SK-N-SH treated with all-trans-retinoic acid at 6 μM for 48 hours (cell line): Measurements from ENCODE around the gene DCX.

Source experiments
- ATAC-seq: fragments of 200-7000 bp; cut with Tn5 transposase; 3 replicates; pipeline ENCODE4 v1.9.1; 2020; ENCODE audit warnings: mild to moderate bottlenecking, moderate library complexity
- ARNTL ChIP-seq: fragments of 450-650 bp; formaldehyde crosslinking; IDR thresholded peaks from 2 replicates; pipeline ENCODE4 v1.5.0; 2020; ENCODE audit warnings: low read depth, mild to moderate bottlenecking, moderate library complexity, borderline replicate concordance
- BACH2 ChIP-seq: fragments of 250-450 bp; sonication (Bioruptor Pico); IDR thresholded peaks from 2 replicates; pipeline ENCODE4 v1.9.0; 2021; ENCODE audit warnings: mild to moderate bottlenecking, borderline replicate concordance
- CREB5 ChIP-seq: fragments of 250-450 bp; sonication (Bioruptor Pico); IDR thresholded peaks from 2 replicates; pipeline ENCODE4 v1.5.1; 2020; ENCODE audit warnings: low read depth, mild to moderate bottlenecking, moderate library complexity
- CSDC2 ChIP-seq: fragments of 250-450 bp; sonication (Bioruptor Pico); IDR thresholded peaks from 2 replicates; pipeline ENCODE4 v1.5.0; 2020; ENCODE audit warnings: mild to moderate bottlenecking, moderate library complexity
- CSRNP3 ChIP-seq: fragments of 250-450 bp; sonication (Bioruptor Pico); IDR thresholded peaks from 2 replicates; pipeline ENCODE4 v1.5.1; 2021; ENCODE audit warnings: mild to moderate bottlenecking, moderate library complexity
- ESRRG ChIP-seq: fragments of 250-450 bp; sonication (Bioruptor Pico); IDR thresholded peaks from 2 replicates; pipeline ENCODE4 v1.6.1; 2021; ENCODE audit warnings: mild to moderate bottlenecking
- GLIS3 ChIP-seq: fragments of 250-450 bp; sonication (Bioruptor Pico); IDR thresholded peaks from 2 replicates; pipeline ENCODE4 v1.5.0; 2020; ENCODE audit warnings: mild to moderate bottlenecking, moderate library complexity
- ISL1 ChIP-seq: fragments of 250-450 bp; sonication (Bioruptor Pico); IDR thresholded peaks from 2 replicates; pipeline ENCODE4 v2.1.2; 2022; ENCODE audit warnings: mild to moderate bottlenecking, moderate library complexity
- OSR1 ChIP-seq: fragments of 250-450 bp; sonication (Bioruptor Pico); IDR thresholded peaks from 2 replicates; pipeline ENCODE4 v1.8.0; 2022; ENCODE audit warnings: moderate library complexity, mild to moderate bottlenecking, inconsistent platforms
- PATZ1 ChIP-seq: fragments of 250-450 bp; sonication (Bioruptor Pico); IDR thresholded peaks from 2 replicates; pipeline ENCODE4 v1.8.0; 2020; ENCODE audit warnings: mild to moderate bottlenecking, moderate library complexity, borderline replicate concordance
- POU6F1 ChIP-seq: fragments of 250-450 bp; sonication (Bioruptor Pico); IDR thresholded peaks from 2 replicates; pipeline ENCODE4 v1.8.0; 2021; ENCODE audit warnings: low read depth, mild to moderate bottlenecking, moderate library complexity, borderline replicate concordance
- PPARA ChIP-seq: fragments of 250-450 bp; sonication (Bioruptor Pico); IDR thresholded peaks from 2 replicates; pipeline ENCODE4 v1.5.0; 2020; ENCODE audit warnings: mild to moderate bottlenecking, borderline replicate concordance
- TCF4 ChIP-seq: fragments of 250-450 bp; sonication (Bioruptor Pico); IDR thresholded peaks from 2 replicates; pipeline ENCODE4 v1.8.0; 2021; ENCODE audit warnings: mild to moderate bottlenecking, moderate library complexity, borderline replicate concordance
- TOX ChIP-seq: fragments of 250-450 bp; sonication (Bioruptor Pico); IDR thresholded peaks from 2 replicates; pipeline ENCODE4 v1.8.0; 2021; ENCODE audit warnings: mild to moderate bottlenecking, moderate library complexity, borderline replicate concordance
- TSHZ2 ChIP-seq: fragments of 250-450 bp; sonication (Bioruptor Pico); IDR thresholded peaks from 2 replicates; pipeline ENCODE4 v1.5.0; 2020; ENCODE audit warnings: mild to moderate bottlenecking, moderate library complexity
- ZC3H10 ChIP-seq: fragments of 250-450 bp; sonication (Bioruptor Pico); IDR thresholded peaks from 2 replicates; pipeline ENCODE4 v1.5.1; 2021; ENCODE audit warnings: mild to moderate bottlenecking, moderate library complexity
- ZFP3 ChIP-seq: fragments of 250-450 bp; sonication (Bioruptor Pico); IDR thresholded peaks from 2 replicates; pipeline ENCODE4 v1.5.0; 2020; ENCODE audit warnings: mild to moderate bottlenecking, moderate library complexity
- ZFP30 ChIP-seq: fragments of 450-650 bp; formaldehyde crosslinking; IDR thresholded peaks from 2 replicates; pipeline ENCODE4 v1.5.0; 2022; ENCODE audit warnings: mild to moderate bottlenecking, moderate library complexity
- ZNF565 ChIP-seq: fragments of 450-650 bp; formaldehyde crosslinking; conservative IDR thresholded peaks from 2 replicates; pipeline ENCODE4 v1.5.0; 2020; ENCODE audit warnings: low read depth, mild to moderate bottlenecking, moderate library complexity
- ZNF70 ChIP-seq: fragments of 450-650 bp; formaldehyde crosslinking; IDR thresholded peaks from 2 replicates; pipeline ENCODE4 v1.5.0; 2020; ENCODE audit warnings: mild to moderate bottlenecking, moderate library complexity
- ZNF8 ChIP-seq: fragments of 450-650 bp; formaldehyde crosslinking; IDR thresholded peaks from 2 replicates; pipeline ENCODE4 v1.5.0; 2020; ENCODE audit warnings: mild to moderate bottlenecking, moderate library complexity

Gene DCX

GRCh38 chrX:111372086-111372485, 39.9 kb downstream of the DCX start:
- ATAC-seq, result no peak
- TF ChIP-seq TCF4 (no peak), ZNF8 (CRISPR knock-in tag) (no peak), ZC3H10 (no peak), CSDC2 (CRISPR knock-in tag) (no peak), CSRNP3 (CRISPR knock-in tag) (no peak), PPARA (CRISPR knock-in tag) (no peak), TSHZ2 (no peak), POU6F1 (no peak), TOX (CRISPR knock-in tag) (no peak), ARNTL (CRISPR knock-in tag) (no peak), BACH2 (CRISPR knock-in tag) (no peak), GLIS3 (CRISPR knock-in tag) (no peak), OSR1 (CRISPR knock-in tag) (no peak), ESRRG (CRISPR knock-in tag) (no peak), PATZ1 (no peak), ZFP30 (CRISPR knock-in tag) (no peak), CREB5 (CRISPR knock-in tag) (no peak), ZNF70 (CRISPR knock-in tag) (no peak), ISL1 (CRISPR knock-in tag) (no peak)

DNA sequence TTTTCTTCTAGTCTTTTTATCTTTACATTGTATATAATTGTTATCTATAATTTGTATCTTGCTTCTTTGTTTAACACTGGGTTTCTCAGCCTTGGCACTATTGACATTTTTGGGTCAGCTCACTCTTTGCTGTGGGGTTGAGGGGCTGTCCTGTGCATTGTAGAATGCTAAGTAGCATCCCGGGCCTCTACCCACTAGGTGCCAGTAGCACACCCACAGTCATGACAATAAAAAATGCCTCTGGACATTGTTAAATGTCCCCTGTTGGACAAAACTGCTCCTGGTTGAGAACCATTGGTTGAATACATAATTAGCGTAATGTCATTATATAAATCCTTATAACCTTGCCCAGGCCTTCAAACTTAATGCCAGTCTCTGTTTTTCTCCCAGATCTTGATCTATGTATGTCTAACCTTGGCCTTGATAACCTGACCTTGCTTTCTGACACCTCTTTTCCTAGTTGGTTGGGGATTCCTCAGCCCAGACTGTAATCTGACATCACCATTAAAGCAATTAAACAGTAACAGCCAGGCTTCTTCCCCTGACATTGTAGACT, 46.1 kb downstream of the DCX start:
- ATAC-seq, result peak; percentile 22; the same call in 1 of the 3 replicates
- TF ChIP-seq TCF4 (0 out of 2 replicates have a peak, but pooled peaks have one; percentile 36), ZNF70 (CRISPR knock-in tag) (no peak)
- TF ChIP-seq, all 23 proteins: peak for 1

DNA sequence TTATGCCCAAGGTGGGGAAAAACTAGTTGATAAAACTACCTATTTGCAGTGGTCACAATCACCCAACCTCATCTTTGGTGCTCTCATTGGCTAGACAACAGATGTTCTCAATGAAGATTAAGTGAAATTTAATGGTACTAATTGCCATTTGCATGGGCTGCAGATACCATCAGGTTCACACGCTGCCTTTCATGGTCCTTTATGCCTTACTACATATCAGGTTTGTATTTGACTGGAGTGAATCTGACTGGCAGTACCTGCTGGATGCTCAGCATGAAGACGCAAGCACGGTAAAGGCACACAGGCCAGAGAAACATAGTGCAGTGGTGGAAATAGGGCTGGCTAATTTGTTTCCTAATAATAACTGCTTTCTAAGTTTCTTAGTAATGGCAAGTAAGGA, 48.3 kb downstream of the DCX start:
- ATAC-seq, result no peak
- TF ChIP-seq POU6F1, result no peak
- TF ChIP-seq BACH2 (CRISPR knock-in tag), result no peak
- TF ChIP-seq ZFP30 (CRISPR knock-in tag), result no peak
- no peak for TF ChIP-seq PATZ1
- TF ChIP-seq ISL1 (CRISPR knock-in tag), result no peak
- no peak for TF ChIP-seq CREB5 (CRISPR knock-in tag)
- no peak for TF ChIP-seq ESRRG (CRISPR knock-in tag)
- no peak for TF ChIP-seq TCF4
- no peak for TF ChIP-seq PPARA (CRISPR knock-in tag)
- TF ChIP-seq ZNF8 (CRISPR knock-in tag), result no peak
- no peak for TF ChIP-seq ZNF565
- no peak for TF ChIP-seq OSR1 (CRISPR knock-in tag)
- TF ChIP-seq ZFP3 (CRISPR knock-in tag), result no peak
